Left colon (tissue), 2 donors: Measurements from ENCODE around the gene SDK1. TPM values are rescaled to one million over a fixed set of nuclear protein-coding genes. Genes with fewer than 3 reads are reported as not detected.

Experiments
- ATAC-seq: fragments of 200-7000 bp; cut with Tn5 transposase; one replicate; pipeline ENCODE4 v1.9.1; 2020; ENCODE audit warnings: mild to moderate bottlenecking, moderate library complexity
- DNase-seq, 2 donors: peaks; one replicate each; pipeline ENCODE4 v3.0.0-alpha.2; 2020
- intact Hi-C, 2 donors: fragments of 100-400 bp; cut with DNase I in 1 of 2; cut with micrococcal nuclease in 1 of 2; formaldehyde crosslinking; loops; one replicate each; pipeline versions ENCODE4 v1.11.2 to v1.14.0; 2022; cut with DNase I, micrococcal nuclease
- total RNA-seq, 2 donors: library from RNA; stranded (reverse); fragmentation: NEBNext Ultra II Directional; extraction: Animal tissue kit (Norgen Biotek cat#: 25700); gene quantifications; one replicate each; pipeline ENCODE4 v1.2.1, GENCODE V29; 2021
- donor health status: DM: no; HTN: no; CAD: no.
- donor health status: DM: yes; HTN: yes; CAD: no.

The SDK1 gene
- total RNA-seq, 2 donors from 2014 or later, result 3.4 to 5.8 TPM

- ATAC-seq (no peak), DNase-seq (no peak)
- intact Hi-C loops, result no loop called here
Observed at GRCh38 chr7:4185136-4185535, 884.1 kb downstream of the SDK1 start.

GRCh38 chr7:4185721-4186512 is 884.9 kb downstream of the SDK1 start:
- intact Hi-C loops, result no loop called here
- no peak for DNase-seq
- no peak for ATAC-seq

DNA sequence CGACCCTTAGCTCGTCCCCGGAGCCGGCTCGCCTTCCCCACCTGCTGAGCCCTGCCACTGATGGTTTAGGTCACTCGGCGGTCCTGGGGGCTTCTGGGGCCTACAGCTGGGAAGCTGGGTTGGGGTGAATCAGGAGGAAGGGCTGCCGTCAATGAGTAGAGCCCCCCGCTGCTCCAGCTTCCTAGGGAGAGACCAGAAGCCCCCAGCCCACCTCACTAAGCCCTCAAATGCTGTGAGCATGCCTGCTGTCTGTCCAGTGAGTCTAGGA is 885.4 kb downstream of the SDK1 start:
- DNase-seq (no peak), ATAC-seq (no peak)
- intact Hi-C loops, result no loop called here

DNA sequence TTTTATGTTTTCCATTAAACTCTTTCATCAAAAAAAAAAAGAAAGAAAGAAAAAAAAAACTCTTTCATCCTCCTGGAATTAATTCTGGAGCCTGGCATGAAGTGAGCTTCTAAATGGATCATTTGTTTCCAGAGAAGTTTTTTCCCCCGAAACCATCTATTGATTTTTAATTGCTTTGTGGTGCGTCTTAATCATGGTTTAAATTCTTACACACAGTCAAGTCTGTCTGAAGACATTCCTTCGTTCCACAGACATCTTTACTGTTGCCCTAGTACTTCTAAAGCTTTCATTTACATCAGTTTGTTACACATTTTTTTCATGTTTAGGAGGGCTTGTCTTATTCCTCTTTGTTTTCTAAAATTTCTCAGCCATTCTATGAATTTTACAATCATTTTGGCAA is 887.6 kb downstream of the SDK1 start:
- DNase-seq (no peak), ATAC-seq (no peak)
- intact Hi-C loops, result no loop called here

- intact Hi-C loops, result no loop called here
- DNase-seq (peak; percentile 71 to 90), ATAC-seq (peak; percentile 96)
Observed at GRCh38 chr7:4189131-4189570, 888.1 kb downstream of the SDK1 start.

GRCh38 chr7:4190010-4190981 is 889.2 kb downstream of the SDK1 start:
- intact Hi-C loops, result no loop called here
- DNase-seq, result no peak
- peak; percentile 50 for ATAC-seq

- no peak for DNase-seq
- intact Hi-C loops, result no loop called here
- no peak for ATAC-seq
Observed at GRCh38 chr7:4191046-4191445, 890.0 kb downstream of the SDK1 start.

DNA sequence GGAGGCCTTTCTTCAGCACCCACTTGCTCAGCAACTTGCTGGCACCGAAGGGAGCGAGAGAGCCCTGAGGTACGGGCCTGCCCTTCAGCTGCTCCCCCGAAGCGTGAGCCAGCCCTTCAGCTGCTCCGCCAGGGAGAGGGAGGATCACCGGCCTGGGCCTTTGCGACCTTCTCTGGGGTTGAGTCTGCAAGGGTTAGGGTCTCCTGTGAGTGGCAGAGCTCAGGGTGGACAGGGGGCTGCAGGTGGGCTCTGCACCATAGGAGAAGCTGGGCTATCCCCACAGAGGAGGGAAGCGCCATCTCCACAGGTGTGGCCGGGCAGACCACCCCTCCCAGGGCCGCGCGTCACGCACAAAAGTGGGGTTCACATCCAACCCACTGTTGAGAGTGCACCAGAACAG is 890.5 kb downstream of the SDK1 start:
- ATAC-seq (no peak), DNase-seq (no peak)
- intact Hi-C loops, result no loop called here

DNA sequence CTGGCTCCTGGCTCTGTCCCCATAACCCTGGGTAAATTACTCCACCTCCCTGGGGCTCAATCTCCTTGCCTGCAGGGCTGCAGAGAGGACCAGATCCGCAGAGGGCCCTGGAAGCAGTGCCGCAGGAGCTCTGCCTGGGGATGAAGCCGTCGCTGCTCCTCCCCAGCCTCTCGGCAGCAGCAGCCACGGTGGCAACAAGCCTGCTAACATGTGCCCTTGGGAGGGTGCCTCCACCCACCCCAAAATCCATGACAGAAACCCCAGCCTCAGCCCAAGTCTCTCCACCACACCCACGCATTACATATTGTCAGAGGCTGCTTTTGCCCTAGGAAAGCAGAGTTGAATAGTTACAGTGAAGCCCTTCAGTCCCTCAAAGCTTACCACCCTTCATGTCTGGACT is 894.6 kb downstream of the SDK1 start:
- ATAC-seq (no peak), DNase-seq (no peak)
- intact Hi-C loops, result no loop called here

- ATAC-seq (no peak), DNase-seq (no peak)
- intact Hi-C loops, result no loop called here
Observed at GRCh38 chr7:4196121-4196819, 895.2 kb downstream of the SDK1 start.

- no peak for DNase-seq
- peak; percentile 59 for ATAC-seq
- intact Hi-C loops, result no loop called here
Observed at GRCh38 chr7:4198301-4198700, 897.2 kb downstream of the SDK1 start.

- intact Hi-C loops, result no loop called here
- DNase-seq (no peak), ATAC-seq (no peak)
Observed at GRCh38 chr7:4200546-4201094, 899.6 kb downstream of the SDK1 start.

- ATAC-seq, result no peak
- DNase-seq, result no peak
- intact Hi-C loops, result no loop called here
Observed at GRCh38 chr7:4201566-4201965, 900.5 kb downstream of the SDK1 start.

GRCh38 chr7:4202154-4202736 is 901.2 kb downstream of the SDK1 start:
- ATAC-seq (no peak), DNase-seq (no peak)
- intact Hi-C loops, result no loop called here

- intact Hi-C loops, result no loop called here
- no peak for DNase-seq
- no peak for ATAC-seq
Observed at GRCh38 chr7:4202954-4203353, 901.9 kb downstream of the SDK1 start.

DNA sequence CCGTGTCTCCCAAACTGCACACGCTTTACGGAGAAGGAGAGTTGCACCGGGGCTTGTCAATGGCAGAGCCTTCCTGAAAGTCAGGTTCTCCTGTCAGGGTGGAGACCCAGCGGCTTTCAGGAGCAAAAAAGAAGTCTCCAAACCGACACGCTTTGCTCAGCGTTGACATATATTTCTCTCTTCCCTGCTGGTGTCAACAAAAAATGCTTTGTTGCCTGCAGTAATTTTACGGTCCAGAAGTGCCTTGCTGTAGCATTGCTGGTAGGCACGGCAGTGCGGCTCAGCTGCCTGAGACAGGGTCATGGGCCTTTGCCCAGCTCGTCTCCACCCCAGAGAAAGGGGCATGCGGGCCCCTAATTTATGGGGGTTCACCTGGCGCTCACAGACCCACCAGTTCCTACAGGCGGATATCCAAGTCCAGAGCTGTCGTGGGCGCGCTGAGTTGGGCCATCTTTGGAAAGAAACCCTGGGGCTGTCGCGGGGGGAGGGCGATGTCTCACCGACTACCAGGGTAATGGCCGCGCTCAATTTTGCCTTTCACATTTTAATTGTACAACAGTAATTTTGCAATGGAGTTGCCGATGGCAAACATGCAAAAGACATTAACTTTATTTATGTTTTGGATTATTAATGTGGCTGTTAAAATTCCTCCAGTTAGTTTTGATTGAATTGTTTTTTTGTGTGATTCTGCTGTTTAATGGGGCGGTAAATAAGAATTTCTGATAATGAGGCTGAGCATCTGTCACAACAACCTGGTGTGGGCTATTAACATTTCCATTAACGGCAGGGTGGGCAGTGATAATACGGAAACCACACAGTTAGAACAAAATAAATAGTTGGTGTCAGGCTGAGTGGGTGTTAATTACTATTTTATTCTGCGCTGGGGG is 902.8 kb downstream of the SDK1 start:
- intact Hi-C loops, result no loop called here
- no peak for ATAC-seq
- no peak for DNase-seq

DNA sequence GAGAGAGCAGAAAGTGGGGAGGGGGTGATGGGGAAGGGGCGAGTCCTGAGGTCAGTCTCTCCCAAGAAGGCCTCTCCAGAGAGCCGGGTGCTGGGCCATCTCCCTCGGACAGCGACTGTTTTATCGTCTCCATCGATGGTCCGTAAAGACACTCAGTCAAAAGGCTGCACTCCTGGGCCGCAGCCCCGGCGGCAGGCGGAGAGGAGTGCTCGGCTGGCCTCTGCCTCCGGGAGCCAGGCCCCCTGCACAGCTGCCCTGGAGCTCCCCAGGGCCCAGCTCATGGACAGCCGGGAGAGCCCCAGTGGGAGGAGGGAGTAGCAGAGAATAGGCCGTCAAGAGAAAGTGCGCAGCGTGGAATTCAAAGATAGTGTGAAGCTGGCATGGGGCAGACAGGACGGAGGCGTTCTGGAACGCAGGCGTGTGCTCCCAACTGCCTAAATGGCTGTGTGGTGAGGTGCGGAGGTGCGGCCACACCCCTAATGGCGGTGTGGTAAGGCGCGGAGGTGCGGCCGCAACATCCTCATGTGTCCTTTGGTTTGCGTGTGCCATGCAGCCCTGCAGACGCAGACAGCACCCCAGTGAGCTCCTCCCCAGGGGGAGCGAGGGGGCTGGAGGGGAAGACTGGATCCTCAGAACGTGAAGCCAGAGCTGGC is 903.6 kb downstream of the SDK1 start:
- ATAC-seq, result no peak
- no peak for DNase-seq

DNA sequence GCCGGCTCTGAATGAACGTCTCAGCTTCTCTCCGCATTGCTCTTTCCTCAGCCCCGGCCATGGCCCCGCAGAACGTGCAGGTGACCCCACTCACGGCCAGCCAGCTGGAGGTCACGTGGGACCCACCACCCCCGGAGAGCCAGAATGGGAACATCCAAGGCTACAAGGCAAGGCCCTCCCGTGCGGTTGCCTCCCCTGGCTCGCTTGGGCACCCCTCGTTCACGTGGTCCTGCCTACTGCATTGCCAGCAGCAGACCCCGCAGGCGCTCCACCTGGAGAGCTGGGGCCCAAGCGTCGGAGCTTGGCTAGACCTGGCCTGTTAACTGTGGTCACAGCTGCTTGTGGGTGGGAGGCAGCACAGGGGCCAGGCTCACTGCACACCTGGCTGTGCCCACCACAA is 904.8 kb downstream of the SDK1 start:
- intact Hi-C loops, result no loop called here
- DNase-seq (no peak), ATAC-seq (no peak)

More for the DNA sequence above, 903.6 kb downstream of the SDK1 start:
- intact Hi-C loops, result no loop called here
